CD4-positive, alpha-beta T cell (primary cell): Measurements from ENCODE around the gene ABHD16A. TPM values are rescaled to one million over a fixed set of nuclear protein-coding genes. Genes with fewer than 3 reads are reported as not detected.

Experiments used
- ATAC-seq: fragments of 200-7000 bp; cut with Tn5 transposase; one replicate; pipeline ENCODE4 v1.10.0; 2022; ENCODE audit warnings: mild to moderate bottlenecking; ENCODE audit not compliant: poor library complexity
- CTCF ChIA-PET: fragments of 350-600 bp; sonication (Branson Sonifier 250); formaldehyde crosslinking; loops from one replicate; lab custom pipeline; 2021; ENCODE audit warnings: antibody characterized with exemption, inconsistent platforms; lab: Charles Lee
- POLR2A ChIA-PET: fragments of 350-600 bp; sonication (Branson Sonifier 250); formaldehyde crosslinking; loops from one replicate; lab custom pipeline; 2021; ENCODE audit warnings: antibody characterized with exemption, inconsistent platforms; lab: Charles Lee
- DNase-seq, 14 experiments: peaks; one replicate each; pipeline ENCODE4 v3.0.0-alpha.2; 2013 to 2020; ENCODE audit warnings: mixed read lengths in 2 of 14
- H3K27ac ChIP-seq, 2 donors: one replicate each; pipeline versions ENCODE4 v1.5.1 to v1.7.0; 2013; ENCODE audit warnings: low read length in 2 of 2, low read depth in 1 of 2, mild to moderate bottlenecking in 1 of 2
- H3K27me3 ChIP-seq, 2 experiments: 1 replicate in 1 of 2; 2 replicates in 1 of 2; pipeline versions ENCODE4 v1.6.1 to v1.7.0; 2013; ENCODE audit warnings: low read length in 2 of 2, control low read depth in 1 of 2, mild to moderate bottlenecking in 1 of 2, moderate library complexity in 1 of 2; ENCODE audit not compliant: insufficient read depth in 2 of 2, control insufficient read depth in 1 of 2
- H3K36me3 ChIP-seq: one replicate; pipeline ENCODE4 v1.6.1; 2013; ENCODE audit warnings: low read length, control low read depth; ENCODE audit not compliant: insufficient read depth
- H3K4me1 ChIP-seq: one replicate; pipeline ENCODE4 v1.6.1; 2013; ENCODE audit warnings: low read length, control low read depth; ENCODE audit not compliant: insufficient read depth
- H3K4me3 ChIP-seq: one replicate; pipeline ENCODE4 v1.5.1; 2013; ENCODE audit warnings: mild to moderate bottlenecking, low read length, moderate library complexity
- H3K9me3 ChIP-seq, 2 experiments: 1 replicate in 1 of 2; 2 replicates in 1 of 2; pipeline versions ENCODE4 v1.6.1 to v1.7.0; 2013; ENCODE audit warnings: low read length in 2 of 2, mild to moderate bottlenecking in 2 of 2, control low read depth in 1 of 2, moderate library complexity in 1 of 2; ENCODE audit not compliant: control insufficient read depth in 1 of 2, insufficient read depth in 1 of 2
- H3K27ac Mint-ChIP-seq: one replicate; pipeline ENCODE4 v1.8.0; 2020; ENCODE audit warnings: mixed read lengths
- H3K27me3 Mint-ChIP-seq: one replicate; pipeline ENCODE4 v1.8.0; 2021; ENCODE audit warnings: mixed read lengths
- H3K36me3 Mint-ChIP-seq: one replicate; pipeline ENCODE4 v1.8.0; 2021; ENCODE audit warnings: low read depth, mixed read lengths
- H3K4me1 Mint-ChIP-seq: one replicate; pipeline ENCODE4 v1.8.0; 2021; ENCODE audit warnings: low read depth, mixed read lengths
- H3K4me3 Mint-ChIP-seq: one replicate; pipeline ENCODE4 v1.8.0; 2020; ENCODE audit warnings: mild to moderate bottlenecking, mixed read lengths
- H3K9me3 Mint-ChIP-seq: one replicate; pipeline ENCODE4 v1.8.0; 2020; ENCODE audit warnings: mixed read lengths
- intact Hi-C, 2 experiments: fragments of 100-400 bp; cut with DNase I in 1 of 2; cut with micrococcal nuclease in 1 of 2; formaldehyde crosslinking; loops; one replicate each; pipeline versions ENCODE4 v1.15.1 to v1.9.0; 2023 to 2025; cut with DNase I, micrococcal nuclease
- total RNA-seq, 174 experiments: library from RNA in 2 of 174; stranded (reverse) in 2 of 174; gene quantifications; one replicate each; pipeline ENCODE4 v1.2.3 and lab custom pipeline; 2021 to 2026
- TF ChIP-seq, protein P1 (sequence below): fragments of 200-600 bp; IDR thresholded peaks from one replicate; pipeline ENCODE4 v1.8.0; 2022; ENCODE audit warnings: antibody characterized with exemption, mild to moderate bottlenecking

Gene ABHD16A
- total RNA-seq, 2 experiments from 2014 or later, result 52.3 to 59.3 TPM

DNA sequence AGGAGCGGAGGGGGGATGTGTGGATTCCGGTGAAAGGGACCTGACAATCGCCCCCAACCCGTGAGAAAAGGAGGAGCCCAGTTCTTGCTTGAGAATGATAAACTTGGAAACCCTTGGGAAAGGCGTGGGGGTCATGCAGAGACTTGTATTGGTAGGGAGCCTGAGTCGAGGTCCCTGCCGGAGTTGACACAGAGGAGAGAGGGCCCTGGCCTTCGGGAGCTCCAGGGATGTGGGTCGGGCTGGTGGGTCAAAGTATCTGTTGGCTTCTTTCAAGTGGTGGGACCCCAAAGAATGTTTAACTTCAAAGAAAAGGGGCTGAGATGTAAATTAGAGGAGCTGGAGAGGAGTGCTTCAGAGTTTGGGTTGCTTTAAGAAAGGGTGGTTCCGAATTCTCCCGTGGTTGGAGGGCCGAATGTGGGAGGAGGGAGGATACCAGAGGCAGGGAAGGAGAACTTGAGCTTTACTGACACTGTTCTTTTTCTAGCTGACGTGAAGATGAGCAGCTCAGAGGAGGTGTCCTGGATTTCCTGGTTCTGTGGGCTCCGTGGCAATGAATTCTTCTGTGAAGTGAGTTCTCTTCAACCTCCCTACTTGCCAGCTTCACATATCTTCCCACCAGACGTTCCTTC lies 36.7 kb downstream of the ABHD16A start:
- peak overlapping the region; percentile 79 for H3K4me3 ChIP-seq
- Mint-ChIP-seq H3K27ac (peak overlapping the region; percentile 97), H3K27me3 (no peaks in the 10 kb centered on the region), H3K4me3 (peak overlapping the region; percentile 95), H3K4me1 (peaks cover 44% of the 10 kb centered on the region), H3K9me3 (no peaks in the 10 kb centered on the region), H3K36me3 (peaks cover 85% of the 10 kb centered on the region)
- H3K9me3 ChIP-seq, result no peaks in the 10 kb centered on the region
- peaks cover 55% of the 10 kb centered on the region for H3K4me1 ChIP-seq
- H3K27me3 ChIP-seq, result no peaks in the 10 kb centered on the region
- DNase-seq, result peak in 1 of 14 experiments; percentile 7
- H3K36me3 ChIP-seq, result peaks cover 70% of the 10 kb centered on the region
- no peak for ATAC-seq
- TF ChIP-seq, protein P1, sequence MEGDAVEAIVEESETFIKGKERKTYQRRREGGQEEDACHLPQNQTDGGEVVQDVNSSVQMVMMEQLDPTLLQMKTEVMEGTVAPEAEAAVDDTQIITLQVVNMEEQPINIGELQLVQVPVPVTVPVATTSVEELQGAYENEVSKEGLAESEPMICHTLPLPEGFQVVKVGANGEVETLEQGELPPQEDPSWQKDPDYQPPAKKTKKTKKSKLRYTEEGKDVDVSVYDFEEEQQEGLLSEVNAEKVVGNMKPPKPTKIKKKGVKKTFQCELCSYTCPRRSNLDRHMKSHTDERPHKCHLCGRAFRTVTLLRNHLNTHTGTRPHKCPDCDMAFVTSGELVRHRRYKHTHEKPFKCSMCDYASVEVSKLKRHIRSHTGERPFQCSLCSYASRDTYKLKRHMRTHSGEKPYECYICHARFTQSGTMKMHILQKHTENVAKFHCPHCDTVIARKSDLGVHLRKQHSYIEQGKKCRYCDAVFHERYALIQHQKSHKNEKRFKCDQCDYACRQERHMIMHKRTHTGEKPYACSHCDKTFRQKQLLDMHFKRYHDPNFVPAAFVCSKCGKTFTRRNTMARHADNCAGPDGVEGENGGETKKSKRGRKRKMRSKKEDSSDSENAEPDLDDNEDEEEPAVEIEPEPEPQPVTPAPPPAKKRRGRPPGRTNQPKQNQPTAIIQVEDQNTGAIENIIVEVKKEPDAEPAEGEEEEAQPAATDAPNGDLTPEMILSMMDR, result no peak
- H3K27ac ChIP-seq, result peak overlapping the region; percentile 75 to 96
- intact Hi-C loops, result loop anchor here in 1 of 2 experiments (1.0 to 10.0 kb wide), 4 partner anchors 37 to 1538 kb away; partner anchors contain the start of genes ABHD16A, FKBPL, GPSM3 and HSD17B8
- POLR2A ChIA-PET, result interaction anchor here (0.7 to 7.9 kb wide), 4 partner anchors 13 to 305 kb away, joined by 3 to 250 read pairs (median 9); partner anchors contain the start of genes APOM, BAG6, DDX39B and DXO
- CTCF ChIA-PET, result interaction anchor here (1.3 to 1.6 kb wide), 2 partner anchors 13 to 68 kb away, joined by 3 to 4 read pairs; partner anchors contain the start of gene BAG6

DNA sequence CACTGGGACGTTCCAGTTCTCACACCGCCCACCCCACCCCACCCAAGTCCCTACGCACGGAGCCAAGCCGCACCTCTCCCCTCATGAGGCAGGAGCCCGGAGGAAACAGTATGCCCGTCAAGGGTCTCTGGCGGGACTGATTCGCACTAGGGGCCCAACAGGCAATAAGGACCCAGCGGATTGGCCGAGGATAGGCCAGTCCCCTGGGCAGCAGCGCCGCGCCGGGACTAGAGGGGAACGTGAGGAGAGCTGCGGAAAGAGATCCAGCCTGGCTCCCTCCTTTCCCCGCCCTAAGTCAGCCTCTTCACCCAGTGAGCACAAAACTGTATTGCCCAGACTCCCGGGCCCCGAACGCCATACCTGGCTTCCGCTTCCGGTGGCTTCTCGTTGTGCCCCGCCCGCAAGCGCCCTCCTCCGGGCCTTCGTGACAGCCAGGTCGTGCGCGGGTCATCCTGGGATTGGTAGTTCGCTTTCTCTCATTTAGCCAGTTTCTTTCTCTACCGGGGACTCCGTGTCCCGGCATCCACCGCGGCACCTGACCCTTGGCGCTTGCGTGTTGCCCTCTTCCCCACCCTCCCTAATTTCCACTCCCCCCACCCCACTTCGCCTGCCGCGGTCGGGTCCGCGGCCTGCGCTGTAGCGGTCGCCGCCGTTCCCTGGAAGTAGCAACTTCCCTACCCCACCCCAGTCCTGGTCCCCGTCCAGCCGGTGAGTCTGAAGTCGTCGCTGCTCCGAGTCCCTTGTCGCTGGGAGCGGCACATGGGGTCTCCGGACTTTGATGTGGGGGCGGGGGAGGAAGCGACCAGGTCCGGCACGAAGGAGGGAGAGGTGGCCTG lies 37.4 kb downstream of the ABHD16A start, which contains the start of gene CSNK2B:
TSS of gene CSNK2B (plus strand) at position 580 of the 836 bp plus-strand sequence. CDS start 752 bp downstream, outside the sequence.
- ATAC-seq (peak; percentile 85), DNase-seq (peak; percentile 94 to 99 (median 97))
- Histone ChIP-seq H3K9me3 (no peaks in the 10 kb centered on the region), H3K4me3 (peak within 1 kb of the TSS; percentile 79), H3K36me3 (peaks cover 63% of the 10 kb centered on the region), H3K27me3 (no peaks in the 10 kb centered on the region), H3K27ac (peak within 1 kb of the TSS; percentile 93 to 96), H3K4me1 (peaks cover 61% of the 10 kb centered on the region)
- TF ChIP-seq, protein P1, result no peak
- intact Hi-C loops, result loop anchor here (1.0 to 10.0 kb wide), 8 partner anchors 13 to 1539 kb away; partner anchors contain the start of genes ABHD16A (in 2 of the 2), BAG6 (in 2 of the 2), PRRC2A (in 2 of the 2) and FKBPL (in 1 of the 2)
- Mint-ChIP-seq H3K27me3 (no peaks in the 10 kb centered on the region), H3K9me3 (no peaks in the 10 kb centered on the region), H3K27ac (peak within 1 kb of the TSS; percentile 97), H3K4me1 (peaks cover 51% of the 10 kb centered on the region), H3K4me3 (peak within 1 kb of the TSS; percentile 95), H3K36me3 (peaks cover 84% of the 10 kb centered on the region)
- ChIA-PET CTCF (interaction anchor here (1.3 to 1.6 kb wide), 2 partner anchors 13 to 67 kb away, joined by 3 to 4 read pairs; partner anchors contain the start of gene BAG6), POLR2A (interaction anchor here (1.0 to 7.9 kb wide), 19 partner anchors 12 to 1306 kb away, joined by 3 to 250 read pairs (median 5); partner anchors contain the start of genes ABHD16A, AIF1, APOM and BAG6)
